NCI-H2196 (cell line): Measurements from ENCODE around the gene SAT2.
"Not testable (repeated sequence)": the region's sequence is repeated elsewhere in the genome, so short reads cannot be mapped to it uniquely, and the experiment has no call there.

ENCODE experiments used
- DNase-seq: peaks from one replicate; lab custom pipeline; 2025; ENCODE audit not compliant: unreplicated experiment; lab: John Stamatoyannopoulos, UW

SAT2 gene

DNA sequence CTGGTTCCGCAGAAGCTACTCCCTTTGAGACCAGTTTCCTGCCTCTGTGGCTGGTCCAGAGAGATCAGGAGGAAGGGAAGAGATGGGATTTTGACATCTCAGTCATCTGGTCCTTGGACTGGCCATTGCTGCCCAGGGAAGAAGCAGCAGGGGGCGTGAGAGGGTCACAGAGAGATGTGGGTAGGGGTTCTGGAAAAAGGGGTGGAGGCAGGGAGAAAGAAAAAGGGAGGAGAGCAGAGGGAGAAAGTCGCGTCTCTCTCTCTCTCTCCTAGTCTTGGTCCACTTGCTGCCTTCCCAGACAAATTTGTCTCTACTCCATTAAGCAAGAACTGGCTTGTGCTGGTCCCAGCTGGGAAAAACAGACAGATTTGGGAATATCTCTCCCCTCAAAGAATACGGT lies 6.8 kb upstream of the SAT2 start:
- DNase-seq: no peak

DNA sequence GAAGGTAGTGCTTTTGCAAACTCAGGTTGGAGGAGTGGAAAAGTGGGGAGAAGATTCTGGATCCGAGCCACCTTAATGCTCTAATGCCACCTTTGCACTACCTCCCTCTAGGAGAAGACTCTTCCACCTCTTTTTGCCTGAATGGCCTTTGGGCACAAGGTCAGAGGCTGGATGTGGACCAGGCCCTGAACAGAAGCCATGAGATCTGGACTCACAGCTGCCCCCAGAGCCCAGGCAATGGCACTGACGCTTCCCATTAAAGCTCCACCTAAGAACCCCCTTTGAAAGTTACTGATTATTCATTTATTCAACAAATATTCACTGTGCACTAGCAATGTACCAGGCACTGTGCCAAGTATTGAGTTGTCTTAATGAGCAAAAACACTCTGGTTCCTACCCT lies 5.5 kb upstream of the SAT2 start:
- DNase-seq: no peak

DNA sequence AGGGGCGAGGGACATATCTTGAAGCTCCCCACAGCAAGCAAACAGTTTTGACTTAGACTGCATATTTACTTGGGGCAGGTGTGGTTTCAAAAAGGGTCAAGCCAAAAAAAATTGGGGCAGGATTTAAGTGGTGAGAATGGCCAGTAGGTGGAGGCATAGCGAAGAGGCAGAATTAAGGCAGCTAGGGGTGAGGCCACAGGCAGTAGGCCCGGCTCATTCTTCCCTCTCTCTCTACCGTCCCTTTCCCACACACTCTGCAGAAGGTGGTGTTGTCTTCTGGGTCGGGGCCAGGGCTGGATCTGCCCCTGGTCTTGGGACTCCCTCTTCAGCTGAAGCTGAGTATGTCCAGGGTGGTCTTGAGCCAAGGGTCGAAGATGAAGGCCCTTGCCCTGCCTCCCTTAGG lies 4.9 kb upstream of the SAT2 start:
- peak; percentile 18 for DNase-seq

DNA sequence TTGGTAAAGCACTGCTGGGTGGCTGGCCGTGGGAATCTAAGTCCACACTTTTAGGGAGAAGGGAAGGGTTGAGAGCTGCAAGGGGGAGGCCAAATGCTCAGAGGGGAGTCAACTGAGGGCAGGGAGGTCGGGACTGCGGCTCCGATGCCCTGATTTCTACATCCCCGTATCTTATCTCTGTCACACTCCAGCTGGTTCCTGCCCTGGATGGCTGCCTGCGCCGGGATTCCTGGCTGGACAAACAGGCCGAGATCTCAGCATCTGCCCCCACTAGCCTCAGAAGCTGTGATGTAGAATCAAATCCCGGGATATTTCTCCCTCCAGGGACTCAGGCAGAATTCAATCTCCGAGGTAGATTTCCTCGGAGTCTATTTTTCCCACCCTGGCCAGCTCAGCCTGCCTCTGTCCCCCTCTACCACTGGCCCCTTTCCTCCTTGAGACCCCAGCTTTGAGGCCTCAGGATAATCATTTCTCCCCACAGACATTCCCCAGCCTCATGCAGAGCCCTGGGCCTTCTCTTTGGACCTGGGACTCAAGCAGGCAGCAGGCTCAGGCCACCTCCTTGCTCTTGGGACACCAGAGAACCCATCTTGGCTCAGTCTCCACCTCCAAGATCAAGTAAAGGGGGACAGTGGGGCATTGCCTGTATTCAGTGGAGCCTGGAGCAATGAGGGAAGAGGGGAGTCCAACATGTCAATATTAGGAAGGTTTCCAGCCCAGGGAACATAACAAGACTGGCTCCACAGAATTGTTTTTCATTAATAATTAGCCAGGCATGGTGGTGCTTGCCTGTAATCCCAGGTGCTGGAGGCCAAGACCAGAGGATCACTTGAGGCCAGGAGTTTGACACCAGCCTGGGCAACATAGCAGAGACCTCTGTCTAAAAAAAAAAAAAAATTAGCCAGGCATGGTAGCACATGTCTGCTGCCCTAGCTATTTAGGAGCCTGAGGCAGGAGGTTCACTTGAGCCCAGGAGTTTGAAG lies 4.1 kb upstream of the SAT2 start:
- no peak for DNase-seq

DNA sequence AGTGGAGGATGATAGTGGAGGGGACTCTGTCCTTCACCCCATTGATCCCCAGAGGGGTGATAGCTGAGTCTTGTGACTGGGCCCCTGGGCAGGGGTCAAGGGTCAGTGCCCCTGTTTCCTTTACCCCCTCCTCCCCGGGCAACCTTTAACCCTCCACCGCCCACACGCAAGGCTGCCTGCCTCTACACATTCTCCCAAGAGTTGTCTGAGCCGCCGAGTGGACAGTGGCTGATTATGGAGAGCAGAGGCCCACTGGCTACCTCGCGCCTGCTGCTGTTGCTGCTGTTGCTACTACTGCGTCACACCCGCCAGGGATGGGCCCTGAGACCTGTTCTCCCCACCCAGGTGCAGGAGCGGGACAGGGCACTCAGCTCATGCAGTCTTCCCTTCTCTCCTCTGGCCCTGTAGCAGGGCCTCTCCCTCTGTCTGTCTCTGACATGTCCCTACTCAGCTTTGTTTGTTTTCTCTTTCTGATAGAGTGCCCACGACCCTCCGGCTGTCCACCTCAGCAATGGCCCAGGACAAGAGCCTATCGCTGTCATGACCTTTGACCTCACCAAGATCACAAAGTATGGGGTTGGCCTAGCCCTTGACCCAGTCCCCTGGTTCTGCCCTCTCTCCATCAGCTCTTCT lies 2.4 kb upstream of the SAT2 start, which contains the start of gene SHBG:
SHBG (plus strand) TSS at position 197 of the 633 bp plus-strand sequence; CDS start at position 235, 38 bp downstream.
- DNase-seq: no peak

DNA sequence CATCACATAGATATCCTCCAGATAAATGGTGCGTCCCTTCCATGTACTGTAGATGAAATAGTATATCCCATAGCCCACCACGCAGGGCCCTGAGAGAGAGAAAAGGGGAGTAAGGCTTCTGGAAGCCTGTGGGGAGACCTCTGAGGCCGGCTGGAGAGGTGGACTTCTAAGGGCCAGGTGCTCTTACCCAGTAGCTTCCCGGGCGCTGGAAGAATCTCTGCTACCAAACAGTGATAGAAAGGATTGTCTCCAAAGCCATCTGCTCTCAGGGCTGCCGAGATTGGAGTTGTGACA lies 718 bp downstream of the SAT2 start:
- DNase-seq: no peak

DNA sequence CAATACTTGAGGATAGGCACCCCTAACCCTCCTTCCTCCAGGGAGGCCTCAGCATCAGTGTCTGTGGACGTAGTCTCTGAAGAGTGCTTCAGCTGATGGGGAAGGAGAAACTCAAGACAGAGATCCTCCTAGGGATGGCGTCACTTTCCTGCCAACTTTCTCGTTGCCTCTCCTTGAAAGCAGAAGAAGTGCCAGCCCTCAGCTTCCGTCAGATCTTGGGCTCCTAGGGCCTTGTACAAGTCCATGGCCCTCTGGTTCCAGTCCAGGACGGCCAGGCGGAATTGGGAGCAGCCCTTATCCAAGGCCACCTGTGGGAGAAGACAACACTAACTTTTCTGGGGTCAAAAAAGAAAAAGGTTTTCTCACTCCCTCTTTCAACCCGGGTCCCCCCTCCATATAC lies 1.3 kb downstream of the SAT2 start:
- DNase-seq: no peak

DNA sequence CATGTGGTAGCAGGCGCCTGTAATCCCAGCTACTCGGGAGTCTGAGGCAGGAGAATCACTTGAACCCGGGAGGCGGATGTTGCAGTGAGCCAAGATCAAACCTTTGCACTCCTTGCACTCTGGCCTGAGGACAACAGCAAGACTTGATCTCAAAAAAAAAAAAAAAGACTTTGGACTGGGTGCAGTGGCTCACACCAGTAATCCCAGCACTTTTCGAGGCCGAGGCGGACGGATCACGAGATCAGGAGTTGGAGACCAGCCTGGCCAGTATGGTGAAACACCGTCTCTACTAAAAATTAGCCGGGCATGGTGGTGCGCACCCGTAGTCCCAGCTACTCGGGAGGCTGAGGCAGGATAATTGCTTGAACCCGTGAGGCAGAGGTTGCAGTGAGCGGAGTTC lies 1.9 kb downstream of the SAT2 start:
- DNase-seq: not testable (repeated sequence)

DNA sequence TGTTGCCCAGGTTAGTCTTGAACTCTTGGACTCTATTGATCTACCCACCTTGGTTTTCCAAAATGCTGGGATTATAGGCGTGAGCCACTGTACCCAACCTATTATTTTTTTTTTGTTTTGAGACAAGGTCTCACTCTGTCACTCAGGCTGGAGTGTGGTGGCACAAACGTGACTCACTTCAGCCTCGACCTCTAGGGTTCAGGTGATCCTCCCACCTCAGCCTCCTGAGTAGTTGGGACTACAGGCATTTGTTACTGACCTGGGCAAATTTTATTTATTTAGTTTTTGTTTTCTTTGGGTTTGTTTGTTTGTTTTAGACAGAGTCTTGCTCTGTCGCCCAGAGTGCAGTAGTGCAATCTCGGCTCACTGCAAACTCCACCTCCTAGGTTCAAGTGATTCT lies 4.0 kb downstream of the SAT2 start:
- DNase-seq: no peak

DNA sequence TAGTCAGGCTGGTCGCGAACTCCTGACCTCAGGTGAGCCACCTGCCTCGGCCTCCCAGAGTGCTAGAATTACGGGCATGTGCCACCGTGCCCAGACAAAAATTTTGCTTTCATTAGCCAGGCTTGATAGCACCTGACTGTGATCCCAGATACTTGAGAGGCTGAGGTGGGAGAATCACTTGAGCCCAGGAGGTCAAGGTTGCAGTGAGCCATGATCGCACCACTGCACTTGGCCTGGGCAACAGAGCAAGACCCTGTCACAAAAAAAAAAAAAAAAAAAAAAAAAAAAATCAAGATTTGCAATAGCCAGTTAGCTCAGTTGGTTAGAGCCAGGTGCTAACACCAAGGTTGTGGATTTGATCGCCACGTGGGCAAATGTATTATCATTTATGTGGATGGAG lies 6.8 kb downstream of the SAT2 start:
- no peak for DNase-seq

DNA sequence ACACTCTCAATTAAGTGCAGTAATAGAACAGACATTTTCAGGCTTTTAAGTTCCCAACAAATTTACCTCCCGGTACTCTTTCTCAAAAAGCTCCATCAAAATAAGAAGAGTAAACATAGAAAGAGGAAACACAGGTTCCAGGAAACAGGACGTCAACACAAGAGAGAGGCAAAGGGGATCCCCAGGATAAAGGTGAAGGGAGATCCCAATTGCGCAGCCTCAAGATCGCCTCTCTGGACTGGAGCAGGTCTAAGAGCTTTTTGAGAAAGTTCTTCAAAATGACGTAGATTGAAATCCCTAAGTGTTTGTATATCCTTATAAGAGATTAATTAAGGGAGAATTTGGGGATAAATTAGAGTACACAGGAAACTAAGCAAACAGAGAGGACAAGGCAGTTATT lies 9.0 kb downstream of the SAT2 start:
- DNase-seq: no peak

DNA sequence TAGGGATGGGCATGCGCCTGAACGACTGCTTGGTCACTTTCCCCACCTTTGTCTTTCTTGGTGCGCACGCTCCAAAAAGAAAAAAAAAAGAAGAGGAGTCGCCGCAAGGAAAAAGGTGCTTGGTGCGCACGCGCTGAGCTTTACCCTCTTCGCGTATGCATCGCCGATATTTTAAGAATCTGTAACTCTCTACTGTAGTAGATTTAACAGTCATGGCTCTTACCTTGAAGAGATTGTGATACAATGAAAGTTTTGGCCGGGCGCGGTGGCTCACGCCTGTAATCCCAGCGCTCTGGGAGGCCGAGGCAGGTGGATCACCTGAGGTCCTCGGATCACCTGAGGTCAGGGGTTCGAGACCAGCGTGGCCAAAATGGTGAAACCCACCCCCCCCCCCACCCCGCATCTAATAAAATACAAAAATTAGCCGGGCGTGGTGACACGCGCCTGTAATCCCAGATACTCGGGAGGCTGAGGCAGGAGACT lies 12.3 kb downstream of the SAT2 start:
- DNase-seq: no peak

DNA sequence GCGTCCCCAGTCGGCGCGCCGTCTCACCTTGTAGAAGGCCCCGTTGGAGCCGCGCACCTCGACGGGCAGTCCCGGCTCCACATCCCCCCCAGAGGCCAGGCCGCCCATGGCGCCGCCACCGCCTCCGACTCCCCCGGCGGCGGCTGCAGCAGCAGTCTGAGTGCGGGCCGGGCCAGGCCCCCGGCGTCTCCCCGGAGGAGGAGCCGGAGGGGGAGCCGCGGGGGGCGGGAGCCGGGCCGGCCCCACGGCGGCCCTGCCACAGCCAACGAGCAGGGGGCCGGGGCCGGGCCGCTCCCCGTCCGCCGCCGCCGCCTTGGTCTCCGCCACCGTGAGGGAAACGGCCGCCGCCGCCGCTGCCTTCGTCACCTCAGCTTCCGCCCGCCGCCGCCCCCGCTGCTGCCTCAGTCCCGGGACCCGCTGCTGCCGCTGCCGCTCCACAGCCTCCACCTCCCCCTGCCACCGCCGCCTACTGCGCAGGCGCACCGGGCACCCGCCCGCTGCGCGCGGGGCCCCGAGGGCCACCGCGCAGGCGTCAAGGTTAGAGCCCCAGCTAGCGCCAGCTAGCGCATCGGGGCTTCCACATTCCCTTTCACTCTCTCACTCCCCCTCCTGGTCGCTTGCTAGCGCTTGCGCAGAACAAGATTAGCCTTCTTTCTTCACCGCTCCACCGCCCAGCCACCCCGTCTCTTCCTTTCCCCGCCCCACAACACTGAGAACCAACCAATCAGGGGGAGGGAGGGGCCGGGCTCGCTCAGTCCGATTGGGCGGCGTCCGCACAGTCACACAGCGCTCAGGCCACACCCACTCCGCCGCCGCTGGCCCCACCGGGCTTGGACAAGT lies 13.0 kb downstream of the SAT2 start, which contains the start of gene FXR2:
FXR2 (minus strand) TSS at position 473 of the 840 bp plus-strand sequence; CDS start at position 108, 365 bp downstream.
- peak; percentile 98 for DNase-seq

DNA sequence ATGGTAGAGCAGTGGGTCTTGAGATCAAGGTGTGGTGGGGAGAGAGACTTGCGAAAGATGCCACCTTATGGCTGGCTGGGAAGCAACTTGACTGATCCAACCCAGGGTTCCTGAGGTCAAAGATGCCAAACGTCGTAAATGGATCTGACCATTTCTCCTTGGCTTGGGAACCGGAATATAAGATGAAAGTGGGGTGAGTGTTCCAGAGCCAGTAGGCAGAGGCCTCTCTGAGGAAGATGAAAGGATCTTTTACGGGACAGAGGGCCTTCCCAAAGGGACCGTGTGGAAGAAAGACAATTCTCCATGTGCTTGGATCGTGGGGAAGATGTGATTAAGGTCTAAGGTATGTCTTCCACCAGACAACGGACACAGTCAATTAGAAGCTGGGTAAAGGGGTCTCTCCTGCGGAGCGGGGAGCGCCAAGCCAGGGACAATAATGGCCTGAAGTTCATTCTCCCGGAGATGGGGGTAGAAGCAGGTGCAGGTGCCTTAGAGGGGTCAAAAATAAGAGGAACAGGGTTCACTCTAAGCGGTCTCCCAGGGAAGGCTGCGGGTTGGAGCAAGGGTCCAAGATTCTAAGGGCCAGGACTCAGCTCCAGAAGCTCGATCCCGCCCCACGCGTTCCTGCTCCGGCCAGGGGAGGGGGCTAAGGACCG lies 13.7 kb downstream of the SAT2 start:
- no peak for DNase-seq

DNA sequence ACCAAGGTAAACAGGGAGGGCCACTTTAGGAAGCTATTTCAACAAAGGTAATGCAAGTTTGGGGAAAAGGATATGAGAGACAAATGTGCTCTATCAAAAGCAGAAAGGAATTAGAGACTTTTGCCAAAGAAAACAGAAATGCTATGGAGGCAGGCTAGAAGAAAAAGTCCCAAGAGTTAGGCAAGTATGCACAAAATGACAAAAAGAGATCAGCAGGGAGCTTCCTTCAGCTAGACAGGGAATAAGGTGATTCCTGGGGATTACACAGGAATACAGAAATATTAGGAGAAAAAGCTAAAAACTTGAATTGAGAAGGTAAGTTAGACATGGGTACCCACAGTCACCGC lies 15.4 kb downstream of the SAT2 start:
- no peak for DNase-seq

DNA sequence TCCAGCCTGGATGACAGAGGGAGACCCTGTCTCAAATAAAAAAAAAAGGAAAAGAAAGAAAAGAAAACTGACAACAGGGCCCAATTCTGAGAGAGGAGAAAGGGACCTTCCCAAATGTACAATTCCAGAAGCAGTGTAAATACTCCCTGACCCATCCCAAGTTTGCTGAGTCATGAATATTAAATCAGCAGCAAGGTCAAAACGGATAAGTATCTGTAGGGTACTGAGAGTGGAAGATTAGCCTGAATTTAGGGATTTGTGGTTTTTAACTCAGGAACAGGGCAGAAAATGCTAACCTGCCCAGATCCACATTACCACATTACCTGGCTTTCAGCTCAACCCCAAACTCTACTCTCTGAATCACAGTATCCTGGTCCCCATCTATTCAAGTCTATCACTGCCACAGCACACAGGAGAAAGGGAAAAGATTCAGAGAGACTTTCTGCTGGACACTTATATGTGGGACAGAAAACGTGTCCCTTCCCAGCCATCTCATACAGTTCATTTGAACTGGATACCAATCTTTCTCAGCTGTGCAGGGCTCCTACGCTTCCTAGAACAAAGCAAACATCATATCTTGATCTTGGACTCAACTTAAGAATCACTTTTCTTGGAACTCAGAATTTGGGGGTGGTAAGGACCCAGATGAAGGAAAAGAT lies 15.9 kb downstream of the SAT2 start:
- no peak for DNase-seq

DNA sequence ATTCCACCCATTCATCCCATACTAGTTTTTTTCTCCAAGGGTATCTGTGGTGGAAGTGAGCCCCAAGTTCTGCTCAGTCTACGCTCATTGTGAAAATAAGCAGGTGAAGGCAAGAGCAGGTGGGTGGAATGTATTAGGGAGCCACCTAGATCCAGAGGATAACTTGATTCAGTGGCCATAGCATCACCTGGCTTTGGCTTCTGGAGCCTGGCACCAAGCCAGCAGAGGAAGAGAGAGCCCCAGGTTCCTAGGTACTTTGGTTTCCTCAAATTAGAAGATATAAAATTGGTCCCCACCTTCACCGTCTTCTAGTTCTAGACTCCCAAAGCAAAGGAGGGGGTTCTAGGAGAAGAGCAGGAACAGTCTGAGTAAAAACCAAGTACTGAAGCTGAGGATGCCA lies 17.0 kb downstream of the SAT2 start:
- peak; percentile 3 for DNase-seq

DNA sequence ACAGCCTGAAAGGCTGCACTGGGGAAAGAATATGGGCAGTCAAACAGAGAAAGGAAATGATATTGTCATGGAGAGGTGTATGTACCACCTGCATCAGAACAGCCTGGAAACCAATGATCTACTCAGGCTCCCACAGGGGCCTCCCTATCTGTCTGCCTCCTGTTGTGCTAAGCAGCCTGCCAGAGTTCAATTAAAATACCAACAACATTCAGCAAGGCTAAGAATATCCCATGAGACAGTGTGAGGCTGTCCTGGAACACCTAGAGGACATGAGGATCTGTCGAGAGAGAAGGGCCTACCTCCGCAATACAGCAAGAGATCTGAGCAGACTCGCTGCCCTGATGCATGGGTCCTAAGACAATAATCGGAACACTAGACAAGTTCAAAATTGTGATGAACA lies 21.3 kb downstream of the SAT2 start:
- DNase-seq: no peak

DNA sequence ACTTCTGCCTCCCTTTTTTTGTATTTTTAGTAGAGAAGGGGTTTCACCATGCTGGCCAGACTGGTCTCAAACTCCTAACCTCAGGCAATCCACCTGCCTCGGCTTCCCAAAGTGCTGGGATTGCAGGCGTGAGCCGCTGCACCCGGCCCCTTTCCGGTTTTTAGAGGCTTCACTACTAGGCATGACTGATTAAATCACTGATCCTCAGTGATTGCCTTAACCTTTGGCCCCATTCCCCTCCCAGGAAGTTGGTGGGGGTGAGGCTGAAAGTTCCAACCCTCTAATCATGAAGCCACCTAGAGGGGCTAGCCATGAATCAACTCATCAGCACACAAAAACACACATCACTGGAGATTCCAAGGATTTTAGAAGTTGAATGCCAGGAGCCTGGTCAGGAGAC lies 30.1 kb downstream of the SAT2 start:
- not testable (repeated sequence) for DNase-seq

DNA sequence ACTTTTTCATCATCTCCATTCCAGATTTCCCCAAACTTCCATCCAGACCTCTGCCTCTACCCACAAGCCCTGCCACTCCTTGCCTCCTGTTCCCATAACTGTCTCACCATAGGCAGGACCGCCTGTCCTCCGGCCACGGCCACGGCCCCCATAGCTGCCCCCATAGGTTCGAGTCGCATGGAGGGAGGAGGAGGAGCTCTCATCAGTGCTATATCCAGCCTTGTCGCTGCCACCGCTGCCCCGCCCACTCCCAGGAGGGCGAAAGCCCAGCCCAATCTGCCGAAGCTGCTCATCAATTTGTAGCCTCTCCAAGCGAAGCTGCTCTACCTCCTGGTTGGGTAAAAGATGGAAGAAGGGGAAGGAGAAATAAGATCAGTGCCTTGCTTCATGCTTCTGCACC lies 34.3 kb downstream of the SAT2 start:
- no peak for DNase-seq
